Measurements from ENCODE around the gene SYNGR3. TPM values are rescaled to one million over a fixed set of nuclear protein-coding genes. Genes with fewer than 3 reads are reported as not detected.

SYNGR3 gene
- total and polyA plus RNA-seq, 2 of the 13 experiments (the other 11 are each of a cell fraction or from before 2014, with no cell fraction given): 0.97 to 5.7 TPM

- no peak for TF ChIP-seq MLXIP (CRISPR knock-in tag; IDR thresholded peaks at IDR 0.05; ENCODE audit: borderline replicate concordance)
- no peak; the same call in 1 of the 2 replicates for TF ChIP-seq ZNF552 (CRISPR knock-in tag; IDR thresholded peaks at IDR 0.05; ENCODE audit: borderline replicate concordance)
- no peak for TF ChIP-seq ZNF256 (CRISPR knock-in tag; conservative IDR thresholded peaks at IDR 0.05)
- no peak; the same call in none of the 2 replicates for TF ChIP-seq MIER3 (CRISPR knock-in tag; IDR thresholded peaks at IDR 0.05; ENCODE audit: borderline replicate concordance)
- no peak for TF ChIP-seq TBL1XR1 (IDR thresholded peaks at IDR 0.05; ENCODE audit: borderline replicate concordance, low read length, partially characterized antibody)
- 0 out of 2 replicates have a peak, but pooled peaks have one; percentile 18 for TF ChIP-seq ZSCAN9 (CRISPR knock-in tag; IDR thresholded peaks at IDR 0.05; ENCODE audit: borderline replicate concordance)
- peak; percentile 68 for TF ChIP-seq TEAD3 (CRISPR knock-in tag; optimal IDR thresholded peaks at IDR 0.05; ENCODE audit: borderline replicate concordance)
- TF ChIP-seq REL (CRISPR knock-in tag; conservative IDR thresholded peaks at IDR 0.05): no peak
- no peak for TF ChIP-seq ZNF234 (CRISPR knock-in tag; conservative IDR thresholded peaks at IDR 0.05)
- TF ChIP-seq MXD3 (CRISPR knock-in tag; IDR thresholded peaks at IDR 0.05): peak; percentile 26
- peak; percentile 49; the same call in 1 of the 2 replicates for TF ChIP-seq AKAP8 (CRISPR knock-in tag; IDR thresholded peaks at IDR 0.05)
- TF ChIP-seq ZNF687 (CRISPR knock-in tag; IDR thresholded peaks at IDR 0.05): peak; percentile 72
- TF ChIP-seq FLYWCH1 (CRISPR knock-in tag; IDR thresholded peaks at IDR 0.05): no peak
- TF ChIP-seq JARID2 (CRISPR knock-in tag; IDR thresholded peaks at IDR 0.05; ENCODE audit: insufficient replicate concordance): no peak
- peak; percentile 62 for TF ChIP-seq PRDM15 (CRISPR knock-in tag; IDR thresholded peaks at IDR 0.05)
- no peak; the same call in 1 of the 2 replicates for TF ChIP-seq ZMAT3 (CRISPR knock-in tag; conservative IDR thresholded peaks at IDR 0.05)
- TF ChIP-seq PHB2 (IDR thresholded peaks at IDR 0.05; ENCODE audit: partially characterized antibody): no peak
Observed at GRCh38 chr16:2023092-2024031, 33.6 kb downstream of the SYNGR3 start (continued).

Measured in HepG2 (cell line).